ENCODE measurements around the gene SLC30A7. TPM values are rescaled to one million over a fixed set of nuclear protein-coding genes. Genes with fewer than 3 reads are reported as not detected.
"Not testable (repeated sequence)": the region's sequence is repeated elsewhere in the genome, so short reads cannot be mapped to it uniquely, and the experiment has no call there.

The SLC30A7 gene
- total RNA-seq, 1 donor from 2014 or later, result 12.5 TPM

DNA sequence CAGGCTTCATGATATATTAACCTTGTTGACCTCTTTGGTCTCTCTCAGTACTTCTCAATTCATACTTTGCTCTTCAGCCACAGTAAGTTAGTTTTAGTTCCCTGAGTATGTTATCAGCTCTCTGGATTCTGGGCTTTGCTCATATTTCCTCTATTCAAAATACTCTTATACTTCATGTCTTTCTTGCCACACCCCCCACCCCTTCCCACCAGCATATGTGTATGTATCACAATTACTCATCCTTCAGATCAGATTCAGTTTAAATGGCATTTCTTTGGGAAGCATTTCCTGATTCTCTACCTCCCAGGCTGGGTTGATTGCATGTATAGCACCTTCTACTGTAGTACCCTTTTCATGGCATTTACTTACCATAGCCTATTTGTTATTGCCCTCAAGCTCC is 28.3 kb downstream of the SLC30A7 start:
- H3K4me3 ChIP-seq (ENCODE audit: low read depth, low read length), result no peak overlapping the region
- TF ChIP-seq, protein P1, sequence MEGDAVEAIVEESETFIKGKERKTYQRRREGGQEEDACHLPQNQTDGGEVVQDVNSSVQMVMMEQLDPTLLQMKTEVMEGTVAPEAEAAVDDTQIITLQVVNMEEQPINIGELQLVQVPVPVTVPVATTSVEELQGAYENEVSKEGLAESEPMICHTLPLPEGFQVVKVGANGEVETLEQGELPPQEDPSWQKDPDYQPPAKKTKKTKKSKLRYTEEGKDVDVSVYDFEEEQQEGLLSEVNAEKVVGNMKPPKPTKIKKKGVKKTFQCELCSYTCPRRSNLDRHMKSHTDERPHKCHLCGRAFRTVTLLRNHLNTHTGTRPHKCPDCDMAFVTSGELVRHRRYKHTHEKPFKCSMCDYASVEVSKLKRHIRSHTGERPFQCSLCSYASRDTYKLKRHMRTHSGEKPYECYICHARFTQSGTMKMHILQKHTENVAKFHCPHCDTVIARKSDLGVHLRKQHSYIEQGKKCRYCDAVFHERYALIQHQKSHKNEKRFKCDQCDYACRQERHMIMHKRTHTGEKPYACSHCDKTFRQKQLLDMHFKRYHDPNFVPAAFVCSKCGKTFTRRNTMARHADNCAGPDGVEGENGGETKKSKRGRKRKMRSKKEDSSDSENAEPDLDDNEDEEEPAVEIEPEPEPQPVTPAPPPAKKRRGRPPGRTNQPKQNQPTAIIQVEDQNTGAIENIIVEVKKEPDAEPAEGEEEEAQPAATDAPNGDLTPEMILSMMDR (conservative IDR thresholded peaks at IDR 0.05; ENCODE audit: low read depth, low read length), result no peak
- DNase-seq (ENCODE audit: low read depth), result no peak

DNA sequence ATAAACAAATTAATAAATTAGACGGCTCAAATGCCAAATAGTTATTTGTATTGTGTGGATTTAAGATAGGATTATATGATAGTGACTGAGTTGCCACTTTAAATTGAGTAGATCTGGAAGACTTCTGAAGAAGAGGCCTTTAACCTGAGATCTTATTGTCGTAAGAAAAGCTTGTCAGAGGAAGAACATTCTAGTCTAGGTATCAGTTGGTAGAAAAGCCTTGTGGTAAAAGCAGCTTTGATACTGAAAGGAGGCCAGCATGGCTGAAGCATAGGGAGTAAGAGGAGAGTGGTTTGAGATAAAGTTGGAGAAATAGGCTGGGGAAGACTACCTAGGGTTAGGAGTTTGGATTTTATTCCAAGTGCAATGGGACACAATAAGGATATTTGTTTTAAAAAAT is 29.1 kb downstream of the SLC30A7 start:
- H3K4me3 ChIP-seq (ENCODE audit: low read depth, low read length), result no peak overlapping the region
- no peak for DNase-seq (ENCODE audit: low read depth)
- TF ChIP-seq, protein P1 (conservative IDR thresholded peaks at IDR 0.05; ENCODE audit: low read depth, low read length), result no peak

DNA sequence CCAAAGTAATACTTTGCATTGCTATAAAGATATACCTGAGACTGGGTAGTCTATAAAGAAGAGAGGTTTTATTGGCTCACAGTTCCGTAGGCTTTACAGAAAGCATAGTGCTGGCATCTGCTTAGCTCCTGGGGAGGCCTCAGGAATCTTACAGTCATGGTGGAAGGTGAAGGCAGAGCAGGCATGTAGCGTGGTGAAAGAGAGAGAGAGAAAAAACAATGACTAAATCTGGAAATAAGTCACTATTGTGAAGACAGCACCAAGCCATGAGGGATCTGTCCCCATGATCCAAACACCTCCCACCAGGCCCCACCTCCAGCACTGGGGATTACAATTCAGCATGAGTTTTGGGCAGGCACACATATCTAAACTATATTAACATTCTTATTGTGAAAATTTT is 30.4 kb downstream of the SLC30A7 start:
- no peak for DNase-seq (ENCODE audit: low read depth)
- TF ChIP-seq, protein P1 (conservative IDR thresholded peaks at IDR 0.05; ENCODE audit: low read depth, low read length), result no peak
- H3K4me3 ChIP-seq (ENCODE audit: low read depth, low read length), result no peak overlapping the region

DNA sequence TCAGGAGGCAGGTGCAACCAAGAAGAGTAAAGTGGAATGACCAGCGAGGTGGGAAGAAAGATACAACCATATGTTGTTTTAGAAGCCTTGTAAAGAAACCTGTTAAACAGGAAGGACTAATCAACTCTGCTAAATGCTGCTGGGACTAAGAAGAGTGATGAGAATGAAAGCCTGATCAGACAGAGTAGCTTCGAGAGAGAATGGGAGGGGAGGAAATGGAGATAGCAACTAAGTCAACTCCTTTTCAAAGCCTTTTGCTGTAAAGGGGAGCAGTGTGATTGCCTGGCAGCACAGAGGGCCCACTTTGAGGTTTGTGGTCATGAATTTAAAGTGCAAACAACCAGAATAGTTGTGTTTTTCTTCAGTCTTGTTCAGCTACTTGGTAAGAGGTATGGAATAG is 31.4 kb downstream of the SLC30A7 start:
- no peak for DNase-seq (ENCODE audit: low read depth)
- no peak overlapping the region for H3K4me3 ChIP-seq (ENCODE audit: low read depth, low read length)
- TF ChIP-seq, protein P1 (conservative IDR thresholded peaks at IDR 0.05; ENCODE audit: low read depth, low read length), result no peak

DNA sequence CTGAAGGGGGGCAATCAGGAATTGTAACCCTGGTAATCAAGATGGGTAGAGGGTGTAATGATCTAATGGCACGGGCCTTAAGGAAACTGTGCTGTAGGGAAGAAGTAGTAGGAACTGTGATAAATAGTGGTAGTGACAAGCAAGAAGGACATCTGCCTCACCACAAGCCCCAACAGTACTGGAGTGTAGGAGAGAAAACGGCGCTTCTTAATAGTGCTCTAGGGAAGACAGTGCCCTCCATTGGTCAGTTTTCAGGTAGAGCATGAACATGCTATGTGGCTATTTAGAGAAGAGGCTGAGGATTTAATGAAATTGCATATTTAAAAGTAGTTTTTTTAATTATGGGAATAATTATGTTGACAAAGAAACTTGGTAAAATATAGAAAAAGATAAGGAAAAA is 32.2 kb downstream of the SLC30A7 start:
- H3K4me3 ChIP-seq (ENCODE audit: low read depth, low read length), result no peak overlapping the region
- TF ChIP-seq, protein P1 (conservative IDR thresholded peaks at IDR 0.05; ENCODE audit: low read depth, low read length), result peak; percentile 32
- no peak for DNase-seq (ENCODE audit: low read depth)

DNA sequence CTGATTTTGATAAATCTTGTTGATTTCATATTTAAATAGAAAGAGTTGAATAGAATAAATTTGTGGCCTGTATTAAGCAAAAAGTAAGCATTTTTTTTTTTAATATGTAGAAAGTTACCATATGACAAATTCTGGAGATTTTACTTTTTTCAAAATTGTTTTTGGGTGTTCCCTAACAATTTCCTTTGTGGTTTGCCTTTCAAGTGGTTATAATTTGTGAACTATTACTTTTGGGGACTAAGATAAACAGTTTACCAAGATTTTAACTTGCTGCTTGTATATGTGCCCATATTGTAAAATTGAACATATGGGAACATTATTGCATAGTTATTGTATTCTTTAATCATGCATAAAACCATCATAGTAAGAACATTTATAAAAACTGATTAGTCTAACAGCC is 34.6 kb downstream of the SLC30A7 start:
- TF ChIP-seq, protein P1 (conservative IDR thresholded peaks at IDR 0.05; ENCODE audit: low read depth, low read length), result no peak
- H3K4me3 ChIP-seq (ENCODE audit: low read depth, low read length), result no peak overlapping the region
- DNase-seq (ENCODE audit: low read depth), result no peak

DNA sequence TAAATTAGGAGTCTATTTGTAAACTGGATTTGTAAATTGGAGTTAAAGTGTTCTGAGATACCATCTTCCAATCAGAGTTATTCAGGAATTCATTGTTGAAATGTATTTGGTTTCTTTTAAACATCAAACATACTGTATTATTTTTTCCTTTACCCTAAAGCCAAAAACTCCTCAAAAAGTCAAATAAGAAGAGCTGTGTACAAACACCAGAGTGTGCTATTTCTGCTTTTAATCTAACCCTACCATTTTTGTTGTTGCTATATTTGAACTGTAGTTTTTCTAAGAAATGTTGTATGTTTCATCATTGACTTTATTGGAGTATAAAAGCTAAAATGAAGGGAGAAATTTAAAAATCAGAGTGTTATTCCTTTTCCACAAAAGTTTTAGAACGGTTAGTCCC is 35.8 kb downstream of the SLC30A7 start:
- H3K4me3 ChIP-seq (ENCODE audit: low read depth, low read length), result no peak overlapping the region
- DNase-seq (ENCODE audit: low read depth), result no peak
- TF ChIP-seq, protein P1 (conservative IDR thresholded peaks at IDR 0.05; ENCODE audit: low read depth, low read length), result no peak

DNA sequence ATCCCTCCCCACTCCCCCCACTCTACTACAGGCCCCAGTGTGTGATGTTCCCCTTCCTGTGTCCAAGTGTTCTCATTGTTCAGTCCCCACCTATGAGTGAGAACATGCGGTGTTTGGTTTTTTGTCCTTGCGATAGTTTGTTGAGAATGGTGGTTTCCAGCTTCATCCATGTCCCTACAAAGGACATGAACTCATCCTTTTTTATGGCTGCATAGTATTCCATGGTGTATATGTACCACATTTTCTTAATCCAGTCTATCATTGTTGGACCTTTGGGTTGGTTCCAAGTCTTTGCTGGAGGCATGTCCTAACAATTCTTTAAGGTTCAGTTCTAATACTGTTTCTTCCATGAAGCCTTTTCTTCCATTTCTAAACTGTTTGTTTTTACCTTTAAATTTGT is 37.7 kb downstream of the SLC30A7 start:
- DNase-seq (ENCODE audit: low read depth); H3K4me3 ChIP-seq (ENCODE audit: low read depth, low read length): not testable (repeated sequence)

Data from epithelial cell of proximal tubule (primary cell).